NT2/D1 (cell line): ENCODE results near the gene SLC25A25.
"Not testable (repeated sequence)": the region's sequence is repeated elsewhere in the genome, so short reads cannot be mapped to it uniquely, and the experiment has no call there.

Experiments
- DNase-seq: peaks from one replicate; pipeline ENCODE4 v3.0.0-alpha.2; 2011; ENCODE audit warnings: low read depth, low spot score
- H3K27me3 ChIP-seq: 2 replicates; pipeline ENCODE4 v1.6.0; 2011; ENCODE audit warnings: mild to moderate bottlenecking; ENCODE audit not compliant: insufficient read length, insufficient read depth
- H3K36me3 ChIP-seq: 2 replicates; pipeline ENCODE4 v1.6.1; 2011; ENCODE audit warnings: mild to moderate bottlenecking, low read length, mixed read lengths; ENCODE audit not compliant: insufficient read depth, insufficient read length
- H3K4me1 ChIP-seq: 2 replicates; pipeline ENCODE4 v1.5.1; 2011; ENCODE audit not compliant: insufficient read depth, insufficient read length
- H3K4me3 ChIP-seq: 2 replicates; pipeline ENCODE4 v1.5.1; 2011; ENCODE audit warnings: low read depth; ENCODE audit not compliant: insufficient read length
- H3K9ac ChIP-seq: 2 replicates; pipeline ENCODE4 v1.6.0; 2011; ENCODE audit warnings: low read depth; ENCODE audit not compliant: insufficient read length
- H3K9me3 ChIP-seq: 2 replicates; pipeline ENCODE4 v1.5.1; 2011; ENCODE audit warnings: mild to moderate bottlenecking, low read length; ENCODE audit not compliant: insufficient read depth
- SUZ12 ChIP-seq: IDR thresholded peaks from 2 replicates; pipeline ENCODE4 v1.6.1; 2011; ENCODE audit not compliant: insufficient read length, insufficient read depth; ENCODE audit errors: extremely low read depth
- YY1 ChIP-seq: IDR thresholded peaks from 2 replicates; pipeline ENCODE4 v1.6.1; 2011; ENCODE audit not compliant: insufficient read length, insufficient read depth
- ZNF274 ChIP-seq: IDR thresholded peaks from 2 replicates; pipeline ENCODE4 v1.6.1; 2011; ENCODE audit warnings: mild to moderate bottlenecking, low read depth, low read length

Gene SLC25A25

GRCh38 chr9:128070874-128071273, 2.8 kb downstream of the SLC25A25 start:
- Histone ChIP-seq H3K36me3 (no peaks in the 10 kb centered on the region), H3K4me1 (peaks cover 16% of the 10 kb centered on the region), H3K9me3 (no peaks in the 10 kb centered on the region), H3K4me3 (no peak overlapping the region), H3K27me3 (no peaks in the 10 kb centered on the region), H3K9ac (no peak overlapping the region)
- TF ChIP-seq YY1 (no peak), ZNF274 (no peak), SUZ12 (no peak)
- DNase-seq: no peak

DNA sequence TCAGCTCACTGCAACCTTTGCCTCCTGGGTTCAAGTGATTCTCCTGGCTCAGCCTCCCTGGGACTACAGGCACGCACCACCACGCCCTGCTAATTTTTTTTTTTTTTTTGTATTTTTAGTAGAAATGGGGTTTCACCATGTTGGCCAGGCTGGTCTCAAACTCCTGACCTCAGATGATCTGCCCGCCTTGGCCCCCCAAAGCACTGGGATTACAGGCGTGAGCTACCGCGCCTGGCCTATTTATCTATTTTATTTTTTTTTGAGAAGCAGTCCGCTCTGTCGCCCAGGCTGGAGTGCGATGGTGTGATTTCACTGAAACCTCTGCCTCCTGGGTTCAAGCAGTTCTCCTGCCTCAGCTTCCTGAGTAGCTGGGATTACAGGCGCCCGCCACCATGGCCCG, 3.4 kb downstream of the SLC25A25 start:
- H3K4me3 ChIP-seq, H3K9me3 ChIP-seq, H3K27me3 ChIP-seq, H3K9ac ChIP-seq, DNase-seq, H3K36me3 ChIP-seq: not testable (repeated sequence)
- peaks cover 13% of the 10 kb centered on the region for H3K4me1 ChIP-seq

DNA sequence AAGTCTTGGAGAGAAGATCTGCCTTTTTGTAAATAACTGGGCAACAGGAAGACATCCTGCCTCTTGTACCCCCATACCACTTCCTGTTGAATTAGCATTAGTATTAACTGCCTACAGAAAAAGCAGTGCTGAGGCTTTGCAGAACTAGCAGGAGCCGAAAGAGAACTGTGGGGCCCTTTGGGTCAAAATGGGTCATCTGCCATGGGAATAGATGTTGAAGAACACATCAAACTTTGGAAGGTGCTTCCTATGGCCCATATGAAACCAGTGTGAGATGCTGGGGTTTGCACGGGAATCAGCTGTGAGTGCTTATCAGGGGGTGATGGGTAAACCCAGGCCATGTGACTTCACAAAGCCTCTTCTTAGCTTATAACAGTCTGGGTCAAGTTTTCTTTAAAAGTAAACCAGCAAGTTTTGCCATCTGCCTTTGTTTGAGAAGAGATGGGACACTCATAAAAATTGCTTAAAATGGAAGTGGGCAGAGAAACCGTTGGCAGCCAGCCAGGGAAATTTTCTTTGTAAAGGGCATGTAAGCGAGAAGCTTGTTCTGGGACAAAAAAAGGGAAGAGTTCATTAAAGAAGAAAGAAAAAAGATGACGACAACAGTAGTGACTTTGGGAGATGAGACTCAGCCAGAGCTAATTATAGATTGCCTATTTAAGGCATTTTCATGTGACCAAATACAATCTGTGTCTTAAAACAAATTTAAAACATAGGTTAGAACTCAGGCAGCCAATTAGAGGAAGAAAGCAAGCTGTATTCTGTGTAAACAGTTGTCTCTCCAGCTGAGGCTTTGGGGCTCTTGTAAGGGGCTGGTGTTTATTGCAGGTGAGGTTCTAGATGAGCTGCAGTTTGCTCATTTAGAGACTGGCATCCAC, 4.4 kb downstream of the SLC25A25 start:
- no peak for DNase-seq
- Histone ChIP-seq H3K4me1 (peaks cover 8% of the 10 kb centered on the region), H3K9me3 (no peaks in the 10 kb centered on the region), H3K36me3 (peaks cover 5% of the 10 kb centered on the region), H3K9ac (no peak overlapping the region), H3K4me3 (no peak overlapping the region), H3K27me3 (no peaks in the 10 kb centered on the region)
- TF ChIP-seq ZNF274 (no peak), YY1 (no peak), SUZ12 (no peak)

DNA sequence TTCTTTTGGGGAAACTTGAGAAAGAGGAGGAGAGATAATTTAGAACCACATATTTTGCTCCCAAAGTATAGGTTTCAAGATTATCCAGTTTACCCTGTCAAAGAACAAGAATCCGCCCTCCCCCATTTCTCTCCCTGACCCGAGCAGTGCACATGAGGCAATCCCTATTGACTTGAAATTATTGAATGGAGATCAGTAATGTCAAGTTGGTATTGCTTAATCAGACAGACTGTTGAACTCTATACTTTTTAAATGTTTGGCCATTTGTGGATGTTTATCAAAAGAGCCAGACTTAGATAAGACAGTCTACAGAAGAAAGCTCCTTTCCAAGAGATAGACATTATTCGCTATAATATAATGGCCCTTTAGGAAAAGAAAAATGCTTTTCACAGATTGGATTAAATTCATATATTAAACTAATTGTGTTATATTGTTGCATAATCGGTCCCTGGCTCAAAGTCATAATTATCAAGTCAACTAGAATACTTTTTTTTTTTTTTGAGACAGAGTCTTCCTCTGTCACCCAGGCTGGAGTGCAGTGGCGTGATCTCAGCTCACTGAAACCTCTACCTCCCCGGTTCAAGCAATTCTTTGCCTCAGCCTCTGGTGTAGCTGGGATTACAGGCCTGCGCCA, 5.3 kb downstream of the SLC25A25 start:
- Histone ChIP-seq H3K9me3 (no peaks in the 10 kb centered on the region), H3K4me1 (peaks cover 11% of the 10 kb centered on the region), H3K36me3 (peaks cover 5% of the 10 kb centered on the region), H3K4me3 (no peak overlapping the region), H3K9ac (no peak overlapping the region), H3K27me3 (no peaks in the 10 kb centered on the region)
- DNase-seq: no peak
- TF ChIP-seq SUZ12 (no peak), YY1 (no peak), ZNF274 (no peak)

DNA sequence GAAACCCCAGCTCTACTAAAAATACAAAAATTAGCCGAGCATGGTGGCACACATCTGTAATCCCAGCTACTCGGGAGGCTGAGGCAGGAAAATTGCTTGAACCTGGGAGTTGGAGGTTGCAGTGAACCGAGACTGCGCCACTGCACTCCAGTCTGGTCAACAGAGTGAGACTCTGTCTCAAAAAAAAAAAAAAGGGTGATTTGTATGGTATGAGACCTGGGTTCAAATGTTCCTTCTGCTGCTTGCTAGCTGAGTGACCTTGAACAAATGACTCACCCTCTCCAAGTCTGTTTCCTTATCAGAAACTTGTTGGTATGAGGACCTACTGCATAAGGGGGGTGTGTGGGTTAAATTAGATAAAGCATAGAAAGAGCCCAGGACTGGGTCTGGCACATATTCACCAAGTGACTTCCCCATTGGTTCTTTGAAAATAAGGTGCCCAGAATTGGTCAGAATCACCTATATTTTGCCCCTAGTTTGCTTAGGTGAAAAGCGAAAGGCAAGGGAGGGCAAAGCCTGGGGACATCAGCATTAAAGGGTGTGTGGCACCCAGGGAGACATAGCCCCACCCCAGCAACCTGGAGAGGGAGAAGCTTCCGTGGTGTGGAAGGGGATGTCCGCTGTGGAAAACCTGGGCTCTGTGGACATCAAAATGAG, 9.9 kb downstream of the SLC25A25 start:
- Histone ChIP-seq H3K27me3 (no peaks in the 10 kb centered on the region), H3K9ac (no peak overlapping the region), H3K4me1 (peaks cover 3% of the 10 kb centered on the region), H3K9me3 (no peaks in the 10 kb centered on the region), H3K36me3 (peaks cover 7% of the 10 kb centered on the region), H3K4me3 (no peak overlapping the region)
- TF ChIP-seq SUZ12 (no peak), ZNF274 (no peak), YY1 (no peak)
- no peak for DNase-seq

- Histone ChIP-seq H3K9me3 (no peaks in the 10 kb centered on the region), H3K36me3 (peaks cover 7% of the 10 kb centered on the region), H3K4me3 (no peak overlapping the region), H3K4me1 (peaks cover 3% of the 10 kb centered on the region), H3K27me3 (no peaks in the 10 kb centered on the region), H3K9ac (no peak overlapping the region)
- DNase-seq: no peak
- no peak for TF ChIP-seq ZNF274
- no peak for TF ChIP-seq SUZ12
- no peak for TF ChIP-seq YY1
These were observed 10.7 kb downstream of the SLC25A25 start for GRCh38 chr9:128078504-128079434.

- Histone ChIP-seq H3K9ac (no peak overlapping the region), H3K9me3 (no peaks in the 10 kb centered on the region), H3K36me3 (peaks cover 7% of the 10 kb centered on the region), H3K4me3 (no peak overlapping the region), H3K4me1 (peaks cover 3% of the 10 kb centered on the region), H3K27me3 (no peaks in the 10 kb centered on the region)
- TF ChIP-seq YY1: no peak
- TF ChIP-seq SUZ12: no peak
- no peak for TF ChIP-seq ZNF274
- DNase-seq: no peak
These were observed 12.2 kb downstream of the SLC25A25 start for GRCh38 chr9:128080206-128080605.
